ENCODE results near the gene SS18.

Gene SS18

DNA sequence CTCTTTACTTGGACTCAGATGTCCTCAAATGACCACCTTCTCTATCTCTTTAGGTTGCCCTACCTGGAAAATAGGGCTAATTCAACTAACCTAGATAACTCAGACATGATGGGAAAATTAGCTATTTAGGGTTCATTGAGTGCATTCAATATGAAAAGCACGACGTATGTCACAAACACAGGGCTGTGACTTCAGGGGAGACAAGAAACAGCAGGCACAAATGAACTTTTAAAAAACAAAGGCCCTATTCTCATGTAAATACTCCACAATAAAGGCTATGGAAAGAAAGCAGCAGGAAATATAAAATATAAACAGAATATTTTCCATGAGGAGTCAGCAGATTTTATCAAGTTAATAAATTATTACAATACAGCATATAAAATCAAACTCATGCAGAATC lies 97.8 kb downstream of the SS18 start:
- no peak for DNase-seq

DNA sequence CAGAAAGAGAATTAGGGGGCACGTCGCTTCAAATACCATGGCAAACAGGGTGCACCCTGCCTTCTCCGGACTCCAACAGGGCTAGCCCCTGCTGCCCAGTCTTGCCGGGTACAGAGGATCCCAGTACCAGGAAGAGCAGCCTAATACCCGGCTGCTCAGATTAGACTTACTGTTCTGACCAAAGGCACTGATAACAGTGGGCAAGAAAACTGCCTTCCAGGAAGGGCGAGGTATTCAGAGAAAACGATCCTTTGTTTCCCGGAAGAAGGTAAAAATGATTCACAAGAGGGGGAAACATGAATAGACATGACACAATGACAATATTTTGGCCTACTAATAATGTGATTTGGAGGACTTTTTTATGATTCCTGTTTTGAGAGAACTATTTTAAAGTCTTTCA lies 99.9 kb downstream of the SS18 start:
- no peak for DNase-seq

DNA sequence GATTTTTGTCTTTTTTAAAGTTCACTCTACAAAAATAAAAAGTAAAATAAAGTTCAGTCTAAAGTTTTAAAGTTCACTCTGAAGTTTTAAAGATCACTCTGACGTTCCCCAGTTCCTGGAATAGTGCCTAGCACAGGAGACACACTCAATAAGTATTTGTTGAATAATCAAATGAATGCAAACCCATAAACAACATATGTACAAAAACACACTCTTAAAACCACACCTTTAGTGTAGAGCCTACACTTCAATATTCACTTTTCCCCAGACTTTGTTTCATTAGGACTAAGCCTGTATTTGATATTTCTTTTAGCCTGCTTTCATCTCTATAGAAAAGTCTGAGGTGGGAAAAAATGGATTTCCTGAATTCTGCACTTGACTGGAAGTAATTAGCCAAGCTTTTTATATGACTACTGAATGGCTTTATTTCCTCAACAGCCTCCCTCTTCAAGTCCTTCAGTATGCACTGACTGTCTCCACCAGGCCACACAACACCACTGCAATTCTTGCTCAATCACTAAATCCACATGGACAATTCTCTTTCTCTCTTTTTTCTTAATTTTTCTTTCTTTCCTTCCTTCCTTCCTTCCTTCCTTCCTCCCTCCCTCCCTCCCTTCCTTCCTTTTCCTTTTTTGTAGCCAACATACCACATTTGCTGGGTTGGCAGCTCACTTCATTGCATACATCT lies 104.6 kb downstream of the SS18 start:
- DNase-seq: no peak

- no peak for DNase-seq
These were observed 106.7 kb downstream of the SS18 start for GRCh38 chr18:25983730-25984129.

DNA sequence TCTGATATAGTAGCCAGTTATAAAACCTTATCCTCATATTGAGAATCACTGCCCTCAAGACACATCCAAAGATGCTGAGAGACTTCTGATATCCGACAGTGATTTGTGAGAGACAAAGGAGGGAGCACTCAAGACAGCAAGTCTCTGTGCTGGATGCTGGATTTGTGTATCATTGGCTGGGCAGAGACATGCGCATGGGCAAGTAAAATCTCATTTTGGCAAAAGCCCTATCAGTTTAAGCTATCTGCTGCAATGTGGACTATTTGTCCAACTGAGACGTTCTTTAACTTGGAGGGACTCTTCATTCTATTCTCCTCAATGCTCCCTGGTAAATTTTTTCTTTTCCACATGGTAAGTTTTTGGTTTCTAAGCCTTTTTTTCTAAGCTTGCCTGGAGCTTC lies 107.5 kb downstream of the SS18 start:
- no peak for DNase-seq

- DNase-seq: no peak
These were observed 108.3 kb downstream of the SS18 start for GRCh38 chr18:25982153-25982552.

DNA sequence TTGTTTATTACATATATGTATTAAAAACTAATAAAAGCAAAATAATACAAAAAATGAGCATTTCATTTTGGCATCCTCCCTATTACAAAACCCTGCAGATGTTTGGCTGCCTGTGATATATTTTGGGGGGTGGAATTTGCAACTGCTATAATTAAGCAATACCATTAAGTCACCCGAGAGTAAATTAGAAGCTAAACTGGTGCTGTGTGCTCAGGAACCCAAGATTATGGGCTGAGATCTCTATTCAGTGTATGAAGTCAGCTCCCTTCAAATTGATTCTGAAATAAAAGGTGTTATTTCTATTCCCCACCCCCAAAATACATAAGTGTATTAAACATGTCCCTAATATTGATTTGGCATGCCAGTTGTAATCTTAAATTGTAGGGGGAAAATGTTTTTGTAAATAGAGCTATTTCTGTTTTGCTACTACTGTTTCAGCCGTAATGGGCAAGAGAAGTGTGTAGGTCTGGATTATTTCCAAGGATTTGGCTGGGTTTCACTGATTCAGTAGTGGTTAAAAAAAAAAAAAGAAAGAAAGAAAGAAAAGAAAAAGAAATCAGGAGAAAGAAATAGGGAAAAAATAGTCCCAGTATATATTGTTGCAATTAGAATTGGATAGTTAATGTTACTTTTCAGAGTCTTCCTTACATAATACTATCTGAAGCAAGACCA lies 110.9 kb downstream of the SS18 start:
- DNase-seq: no peak

GRCh38 chr18:25976554-25976953 lies 113.9 kb downstream of the SS18 start:
- no peak for DNase-seq

DNA sequence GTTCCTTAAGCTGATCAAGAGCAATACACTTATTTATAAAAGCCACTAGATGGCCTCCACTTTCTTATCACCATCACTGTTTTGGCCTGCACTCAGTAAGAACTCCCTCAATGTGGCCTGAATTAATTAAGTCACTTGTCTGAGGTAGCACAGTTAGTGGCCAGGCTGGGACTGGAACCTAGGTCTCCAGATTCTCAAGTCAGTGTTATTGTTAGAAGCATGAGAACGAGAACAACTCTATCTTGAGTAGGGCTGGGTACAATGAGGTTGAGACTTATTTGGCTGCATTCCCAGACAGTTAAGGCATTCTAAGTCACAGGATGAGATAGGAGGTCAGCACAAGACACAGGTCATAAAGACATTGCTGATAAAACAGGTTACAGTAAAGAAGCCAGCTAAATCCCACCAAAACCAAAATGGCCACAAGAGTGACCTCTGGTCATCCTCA lies 115.8 kb downstream of the SS18 start:
- DNase-seq: no peak
